NCI-H2196 treated with DMSO at 0.1 percent for 48 hours (cell line): ENCODE measurements around the gene CDC42.
"Not testable (repeated sequence)": the region's sequence is repeated elsewhere in the genome, so short reads cannot be mapped to it uniquely, and the experiment has no call there.

Experiments used
- DNase-seq: peaks from one replicate; lab custom pipeline; 2025; ENCODE audit not compliant: unreplicated experiment; lab: John Stamatoyannopoulos, UW

CDC42 gene

DNA sequence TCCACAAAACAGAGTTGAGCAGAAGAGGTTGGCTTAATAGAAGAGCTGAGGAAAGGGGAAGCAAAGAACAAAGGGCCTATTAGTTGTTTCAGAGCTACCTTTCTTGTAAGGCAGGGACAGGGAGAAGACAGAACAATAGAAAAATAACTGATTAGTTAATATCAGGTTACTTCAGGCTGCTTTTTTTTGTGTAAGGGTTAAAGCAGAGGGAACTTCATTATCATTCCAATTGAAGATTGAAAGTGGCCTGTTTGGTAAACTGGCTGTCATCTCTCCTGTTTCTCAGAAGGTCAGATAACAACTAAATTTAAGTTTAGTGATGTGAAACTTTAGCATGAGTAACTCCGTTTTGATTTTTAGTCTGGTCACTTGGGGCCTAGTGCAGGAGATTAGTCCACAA lies 22.3 kb downstream of the CDC42 start:
- no peak for DNase-seq

DNA sequence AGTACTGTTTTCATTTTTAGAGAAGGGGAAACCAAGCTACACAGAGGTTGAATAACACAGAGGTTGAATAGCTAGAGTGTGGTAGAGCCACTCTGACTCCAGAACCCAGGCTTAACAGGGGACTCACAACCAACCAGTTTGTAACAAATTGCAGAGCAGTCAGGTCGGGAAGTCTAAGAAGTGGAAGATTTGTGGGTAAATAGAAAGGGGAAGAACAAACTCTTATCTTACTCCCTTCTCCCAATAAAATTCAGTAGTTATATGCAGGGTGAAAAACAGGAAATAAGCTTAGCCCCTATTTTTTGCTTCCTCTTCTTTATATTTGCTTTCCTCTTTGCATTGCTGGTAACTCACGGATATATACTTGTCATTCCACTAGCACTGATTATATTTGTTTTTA lies 23.2 kb downstream of the CDC42 start:
- no peak for DNase-seq

DNA sequence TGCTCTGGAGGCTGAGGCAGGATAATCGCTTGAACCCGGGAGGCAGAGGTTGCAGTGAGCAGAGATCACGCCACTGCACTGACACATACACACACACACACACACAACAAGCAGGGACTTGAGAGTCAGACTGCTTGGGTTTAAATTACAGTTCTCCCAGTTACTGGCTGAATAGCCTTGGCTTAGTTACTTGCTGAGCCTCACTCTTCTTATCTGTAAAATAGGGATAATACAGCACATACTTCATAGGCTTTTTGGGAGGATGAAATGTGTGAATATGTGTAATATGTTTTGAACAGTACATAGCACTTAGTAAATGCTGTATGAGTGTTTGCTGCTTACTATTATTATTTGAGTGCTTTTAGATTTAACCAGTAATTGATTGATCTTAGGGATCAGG lies 23.8 kb downstream of the CDC42 start:
- DNase-seq, result no peak

DNA sequence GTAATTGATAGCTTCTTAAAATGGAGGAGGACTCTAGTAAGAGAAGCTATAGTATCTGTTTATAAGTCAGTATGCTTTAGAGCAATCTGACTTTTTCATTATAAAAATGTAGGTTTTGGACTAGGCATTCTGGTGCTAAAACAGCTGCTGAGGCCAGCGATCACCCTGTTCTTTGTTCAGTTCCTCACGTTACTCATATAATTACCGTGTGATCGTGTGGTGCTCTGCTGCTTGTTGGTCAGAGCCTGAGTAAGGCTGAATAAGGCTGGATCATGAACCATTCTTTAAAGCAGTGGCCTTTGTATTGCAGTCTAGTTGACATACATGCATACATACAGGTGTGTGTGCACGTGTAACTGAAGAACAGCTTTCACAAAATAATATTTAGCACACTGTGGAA lies 25.2 kb downstream of the CDC42 start:
- no peak for DNase-seq

DNA sequence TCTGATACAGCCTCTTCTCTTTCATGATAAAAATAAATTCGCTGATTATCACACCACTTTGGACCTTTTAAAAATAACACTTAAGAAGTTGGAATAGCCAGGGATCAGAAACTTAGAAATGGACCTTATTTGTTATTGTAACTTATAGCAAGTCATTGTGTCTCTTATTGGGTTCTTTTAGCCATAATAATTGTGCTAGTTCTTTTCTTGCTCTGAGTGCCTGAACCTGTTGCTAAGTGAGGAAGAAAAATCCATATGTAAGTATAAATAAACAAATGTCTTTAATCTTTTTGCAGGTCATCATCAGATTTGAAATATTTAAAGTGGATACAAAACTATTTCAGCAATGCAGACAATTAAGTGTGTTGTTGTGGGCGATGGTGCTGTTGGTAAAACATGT lies 25.6 kb downstream of the CDC42 start:
- no peak for DNase-seq

DNA sequence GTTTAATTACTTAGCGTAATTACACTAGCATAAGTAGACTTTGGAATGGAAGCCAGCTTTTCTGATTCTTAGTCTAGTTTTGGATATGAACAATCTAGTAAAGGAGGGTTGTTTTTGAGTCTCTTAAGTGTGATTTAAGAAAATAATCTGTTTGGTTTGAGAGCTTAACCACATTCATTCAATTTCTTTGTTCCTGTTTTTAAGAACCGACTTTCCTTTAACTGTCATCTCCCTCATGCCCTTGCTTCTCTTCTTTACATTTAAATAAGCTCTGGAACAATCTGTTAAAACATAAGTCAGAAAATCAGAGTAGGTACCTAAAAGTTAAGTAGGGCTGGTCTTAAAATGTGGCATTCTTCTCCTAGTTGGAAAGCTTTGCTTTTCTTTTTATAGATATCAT lies 27.7 kb downstream of the CDC42 start:
- no peak for DNase-seq

DNA sequence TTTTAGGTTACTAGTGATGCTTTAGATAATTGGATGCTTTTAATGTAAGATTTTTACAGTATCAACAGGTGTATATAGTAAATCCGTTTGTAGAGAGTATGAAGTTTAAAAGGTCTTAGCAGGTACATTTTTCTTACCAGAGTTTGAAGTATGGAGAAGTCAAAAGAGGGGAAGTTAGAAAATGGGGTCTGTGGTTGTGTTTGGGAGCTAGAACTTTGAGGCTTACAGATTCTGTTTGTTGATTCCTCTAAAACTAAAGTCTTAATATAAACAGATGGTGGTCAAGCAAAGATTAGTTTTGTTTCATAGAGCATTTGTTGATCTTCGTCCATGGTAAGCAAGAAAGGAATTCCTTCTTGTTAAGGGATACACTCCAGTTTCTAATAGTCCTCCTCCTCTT lies 35.8 kb downstream of the CDC42 start:
- DNase-seq, result no peak

DNA sequence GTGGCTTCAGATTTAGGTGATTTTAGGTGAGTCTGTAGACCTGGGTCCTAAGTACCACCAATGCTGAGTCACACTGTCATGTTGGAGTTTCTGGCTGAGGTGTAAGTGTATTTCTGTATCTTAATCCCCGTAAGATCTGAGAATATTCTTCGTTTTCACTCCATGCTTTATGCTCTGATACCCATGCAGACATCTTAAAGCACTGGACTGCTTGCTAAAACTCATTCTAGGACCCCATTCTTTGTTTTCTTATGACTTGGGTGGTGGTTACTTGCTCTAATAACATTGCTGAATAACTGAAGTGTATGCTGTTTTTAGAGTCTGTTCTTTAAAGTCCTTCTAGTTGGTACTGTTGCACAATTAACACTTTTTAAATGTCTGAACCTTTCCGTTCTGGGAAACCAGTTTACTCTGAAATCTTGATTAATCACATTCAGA lies 36.6 kb downstream of the CDC42 start:
- DNase-seq, result no peak

DNA sequence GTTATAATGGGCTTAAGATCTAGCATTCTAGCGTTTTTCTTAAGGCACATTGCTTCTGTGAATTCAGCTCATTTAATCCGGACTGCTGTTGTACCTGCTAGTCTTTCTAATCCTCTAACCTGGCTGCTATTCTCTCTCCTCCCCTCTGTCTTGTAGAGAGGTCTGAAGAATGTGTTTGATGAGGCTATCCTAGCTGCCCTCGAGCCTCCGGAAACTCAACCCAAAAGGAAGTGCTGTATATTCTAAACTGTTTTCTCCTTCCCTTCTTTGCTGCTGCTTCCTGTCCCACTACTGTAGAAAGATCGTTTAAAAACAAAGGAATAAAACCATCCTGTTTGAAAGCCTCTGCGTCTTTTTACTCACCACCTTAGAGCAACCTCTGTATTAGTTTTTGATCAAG lies 37.3 kb downstream of the CDC42 start:
- no peak for DNase-seq

DNA sequence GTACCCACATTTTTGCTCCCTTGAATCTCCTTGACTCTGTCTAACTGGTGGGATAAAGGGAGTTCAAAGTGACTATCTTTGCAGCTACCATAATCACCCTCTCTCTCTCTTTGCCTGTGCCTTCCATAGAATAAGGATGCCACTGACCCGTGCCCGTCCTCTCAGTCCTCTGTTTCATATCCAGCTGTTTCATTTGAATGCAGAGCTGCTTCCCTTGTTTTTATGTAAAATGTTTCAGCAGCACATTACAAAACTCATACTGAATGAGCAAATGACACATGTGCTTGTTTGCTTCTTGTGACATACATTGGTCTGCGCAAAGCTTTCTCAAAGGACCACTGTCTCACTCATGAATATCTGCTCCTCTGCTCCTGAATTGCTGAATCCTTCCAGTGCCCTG lies 38.4 kb downstream of the CDC42 start:
- no peak for DNase-seq

DNA sequence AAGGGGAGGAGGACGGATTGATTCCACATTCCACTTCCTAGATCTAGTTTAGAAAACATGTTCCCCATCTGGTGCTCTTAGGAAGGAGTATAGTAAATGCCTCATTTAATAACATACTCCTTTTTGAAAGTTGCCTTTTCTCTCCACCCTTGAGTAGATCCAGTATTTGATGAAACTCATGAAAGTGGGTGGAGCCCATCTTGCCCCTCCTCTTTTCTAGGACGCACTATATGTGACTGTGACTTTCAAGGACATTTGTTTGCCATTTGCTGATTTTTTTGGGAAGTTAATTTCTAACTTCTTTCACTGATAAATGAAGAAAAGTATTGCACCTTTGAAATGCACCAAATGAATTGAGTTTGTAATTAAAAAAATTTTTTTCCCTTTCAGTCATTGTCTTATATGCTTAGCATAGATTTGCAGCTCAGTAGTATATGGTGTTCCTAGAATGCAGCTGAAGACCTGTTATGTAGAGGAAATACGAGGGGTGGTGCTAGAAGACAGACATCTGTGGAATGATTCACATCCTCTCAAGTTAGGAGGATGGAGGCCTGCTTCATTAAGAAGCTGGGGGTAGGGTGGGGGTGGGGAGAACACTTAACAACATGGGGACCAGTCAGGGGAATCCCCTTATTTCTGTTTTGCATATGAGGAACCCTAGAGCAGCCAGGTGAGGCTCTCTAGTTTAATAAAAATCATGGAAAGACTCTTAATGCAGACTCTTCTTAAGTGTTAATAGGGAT lies 39.7 kb downstream of the CDC42 start:
- DNase-seq, result not testable (repeated sequence)

DNA sequence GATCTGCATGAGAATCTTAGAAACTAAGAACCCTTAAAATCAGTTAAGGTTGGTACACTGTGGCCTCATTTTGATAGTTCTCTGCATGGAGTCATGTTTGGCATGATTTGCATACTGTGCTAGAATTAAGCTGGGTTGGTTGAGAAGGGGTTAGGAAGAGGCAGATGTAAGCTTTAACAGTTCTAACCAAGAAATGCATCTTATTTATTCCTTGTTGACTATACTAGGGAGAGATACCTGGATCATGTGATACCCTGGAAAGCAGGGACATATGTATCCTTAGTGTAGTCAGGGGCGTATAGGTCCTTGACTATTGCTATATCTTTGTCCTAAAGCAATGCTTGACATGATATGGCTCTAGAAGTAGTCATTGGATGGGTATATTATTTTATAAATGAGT lies 41.0 kb downstream of the CDC42 start:
- no peak for DNase-seq

DNA sequence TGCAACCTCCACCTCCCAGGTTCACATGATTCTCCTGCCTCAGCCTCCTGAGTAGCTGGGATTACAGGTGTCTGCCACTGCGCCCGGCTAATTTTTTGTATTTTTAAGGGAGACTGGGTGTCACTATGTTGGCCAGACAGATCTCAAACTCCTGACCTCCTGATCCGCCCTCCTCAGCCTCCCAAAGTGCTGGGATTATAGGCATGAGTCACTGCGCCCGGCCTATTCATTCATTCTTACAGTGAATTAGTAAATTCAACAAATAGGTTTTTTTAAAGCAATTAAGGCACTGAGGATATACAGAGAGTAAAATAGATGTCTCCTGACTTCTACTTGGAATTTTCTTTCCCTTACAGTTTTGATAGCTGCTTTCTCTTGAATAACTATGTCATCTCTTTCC lies 43.5 kb downstream of the CDC42 start:
- no peak for DNase-seq

DNA sequence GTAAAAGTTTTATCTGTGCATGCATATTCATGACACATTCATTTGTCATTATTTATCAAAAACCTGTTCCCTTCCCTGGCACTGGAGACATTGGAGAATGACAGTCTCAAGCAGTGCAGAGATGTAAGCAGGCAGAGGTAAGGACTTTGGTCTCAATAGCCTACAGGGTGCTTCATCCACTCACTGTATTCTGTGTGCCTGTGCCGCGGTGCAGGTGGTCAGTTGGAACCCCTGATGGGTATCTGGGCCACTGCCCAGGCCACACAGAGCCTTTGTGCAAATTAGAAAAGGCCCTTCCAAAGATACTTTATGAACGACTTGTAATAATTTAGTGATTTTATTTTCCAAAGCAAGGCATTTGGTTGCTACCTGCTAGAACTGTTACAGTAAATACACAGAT lies 44.0 kb downstream of the CDC42 start:
- no peak for DNase-seq

DNA sequence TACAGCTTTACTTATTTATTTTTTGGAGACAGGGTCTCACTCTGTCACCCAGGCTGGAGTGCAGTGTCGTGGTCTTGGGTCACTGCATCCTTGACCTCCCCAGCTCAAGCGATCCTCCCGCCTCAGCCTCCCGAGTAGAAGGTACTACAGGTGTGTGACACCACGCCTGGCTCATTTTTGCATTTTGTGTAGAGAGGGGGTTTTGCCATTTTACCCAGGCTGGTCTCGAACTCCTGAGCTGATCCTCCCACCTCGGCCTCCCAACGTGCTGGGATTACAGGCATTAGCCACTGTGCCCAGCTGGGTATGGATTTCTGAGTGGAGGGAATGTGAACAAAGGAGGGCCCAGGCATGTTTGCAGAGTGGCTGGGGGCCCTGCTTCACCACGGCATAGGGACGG lies 46.2 kb downstream of the CDC42 start:
- DNase-seq, result no peak

DNA sequence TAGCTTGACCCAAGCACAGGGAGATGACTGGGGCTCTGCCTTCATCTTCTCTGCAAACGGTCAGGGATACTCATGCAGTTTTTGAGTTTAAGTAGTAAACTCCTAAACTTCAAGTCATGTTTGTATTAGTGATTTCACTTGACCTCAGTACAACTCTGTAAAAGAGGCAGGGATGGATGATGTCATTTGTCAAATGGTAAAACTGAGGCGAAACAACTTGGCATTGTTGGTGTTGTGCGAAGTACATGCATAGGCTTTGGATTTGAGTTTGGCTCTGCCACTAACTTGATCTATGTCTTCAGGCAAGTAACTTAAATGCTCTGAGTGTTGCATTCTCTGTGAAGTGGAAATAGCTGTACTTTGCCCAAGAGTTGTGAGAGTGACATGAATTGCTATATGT lies 47.7 kb downstream of the CDC42 start:
- no peak for DNase-seq

DNA sequence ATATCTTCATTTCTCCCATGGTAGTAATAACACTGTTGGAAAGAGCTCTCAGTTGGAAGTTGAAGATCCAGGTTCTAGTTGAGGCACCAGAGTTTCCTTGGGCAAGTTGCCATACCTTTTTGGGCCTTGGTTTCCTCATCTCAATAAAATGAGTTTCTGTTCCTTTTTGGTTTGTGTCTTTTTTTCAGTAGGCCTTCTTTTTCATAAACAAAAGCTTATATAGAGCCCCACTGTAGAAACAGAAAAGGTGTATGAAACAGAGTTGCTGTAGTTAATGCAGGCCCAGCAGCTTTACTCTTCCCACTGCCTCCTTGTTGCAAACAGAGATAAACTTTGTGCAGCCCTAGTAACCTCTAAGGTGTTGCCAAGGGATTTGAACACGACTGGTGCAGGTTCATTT lies 48.7 kb downstream of the CDC42 start:
- DNase-seq, result no peak

DNA sequence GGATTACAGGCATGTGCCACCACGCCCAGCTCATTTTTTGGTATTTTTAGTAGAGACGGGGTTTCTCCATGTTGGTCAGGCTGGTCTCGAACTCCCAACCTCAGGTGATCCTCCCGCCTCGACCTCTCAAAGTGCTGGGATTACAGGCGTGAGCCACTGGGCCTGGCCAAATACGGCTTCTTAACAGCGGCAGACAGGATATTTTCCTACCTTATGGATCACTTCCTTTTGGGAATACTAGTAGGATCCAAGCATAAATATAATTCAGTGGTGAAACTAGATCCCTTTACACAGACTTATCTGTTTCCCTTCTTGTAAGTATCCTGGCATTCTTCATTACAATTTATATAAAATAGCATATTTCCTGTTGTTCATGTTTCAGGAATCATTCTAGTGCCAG lies 49.5 kb downstream of the CDC42 start:
- no peak for DNase-seq

DNA sequence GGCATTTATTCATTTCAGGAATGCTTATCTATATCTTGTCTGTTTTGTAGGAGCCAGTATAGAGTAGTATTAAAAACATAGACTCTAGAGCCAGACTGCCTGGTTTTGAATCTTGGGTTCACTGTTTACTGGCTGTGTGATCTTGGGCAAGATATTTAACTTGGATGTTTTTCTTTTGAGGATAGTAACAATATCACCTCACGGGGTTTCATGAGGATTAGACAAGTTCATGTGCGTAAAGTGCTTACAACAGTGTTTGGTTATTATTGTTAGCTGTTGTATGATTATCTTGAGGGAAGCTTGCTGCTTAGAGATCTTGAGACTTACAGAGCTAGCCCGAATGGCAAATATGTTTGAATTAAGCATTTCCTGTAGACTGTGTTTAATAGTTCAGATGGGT lies 50.2 kb downstream of the CDC42 start:
- no peak for DNase-seq

DNA sequence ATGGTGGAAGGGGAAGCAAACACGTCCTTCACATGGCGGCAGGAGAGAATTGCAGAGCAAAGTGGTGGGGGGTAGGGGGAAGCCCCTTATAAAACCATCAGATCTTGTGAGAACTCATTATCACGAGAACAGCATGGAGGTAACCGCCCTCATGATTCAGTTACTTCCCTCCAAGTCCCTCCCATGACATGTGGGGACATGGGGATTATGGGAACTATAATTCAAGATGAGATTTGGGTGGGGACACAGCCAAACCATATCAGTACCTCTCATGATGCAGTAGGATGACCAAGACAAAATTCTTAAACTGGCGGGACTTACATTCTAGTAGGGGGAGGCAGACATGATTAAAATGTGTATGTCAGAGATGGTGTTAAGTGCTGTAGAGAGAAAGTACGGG lies 51.6 kb downstream of the CDC42 start:
- no peak for DNase-seq

DNA sequence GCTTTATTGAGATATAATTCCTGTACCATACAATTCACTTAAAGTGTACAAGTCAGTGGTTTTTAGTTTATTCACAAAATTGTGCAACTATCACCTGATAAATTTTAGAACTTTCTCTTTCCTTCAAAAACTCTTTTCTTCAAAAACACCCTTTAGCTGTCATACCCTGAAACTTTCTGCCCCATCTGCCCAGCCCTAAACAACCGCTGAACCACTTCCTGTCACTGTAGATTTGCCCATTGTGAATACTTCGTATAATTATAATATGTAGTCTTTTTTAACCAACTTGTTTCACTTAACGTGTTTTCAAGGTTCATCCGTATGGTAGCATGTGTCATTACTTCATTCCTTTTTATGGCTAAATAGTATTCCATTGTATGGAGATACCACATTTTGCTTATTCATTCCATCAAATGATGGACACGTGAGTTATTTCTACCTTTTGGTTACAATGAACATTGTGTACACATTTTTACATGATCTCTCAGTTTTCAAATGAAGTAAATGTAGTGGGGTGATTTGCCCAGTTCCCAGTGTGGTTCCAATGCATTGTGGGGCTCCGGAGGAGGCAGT lies 52.4 kb downstream of the CDC42 start:
- no peak for DNase-seq

DNA sequence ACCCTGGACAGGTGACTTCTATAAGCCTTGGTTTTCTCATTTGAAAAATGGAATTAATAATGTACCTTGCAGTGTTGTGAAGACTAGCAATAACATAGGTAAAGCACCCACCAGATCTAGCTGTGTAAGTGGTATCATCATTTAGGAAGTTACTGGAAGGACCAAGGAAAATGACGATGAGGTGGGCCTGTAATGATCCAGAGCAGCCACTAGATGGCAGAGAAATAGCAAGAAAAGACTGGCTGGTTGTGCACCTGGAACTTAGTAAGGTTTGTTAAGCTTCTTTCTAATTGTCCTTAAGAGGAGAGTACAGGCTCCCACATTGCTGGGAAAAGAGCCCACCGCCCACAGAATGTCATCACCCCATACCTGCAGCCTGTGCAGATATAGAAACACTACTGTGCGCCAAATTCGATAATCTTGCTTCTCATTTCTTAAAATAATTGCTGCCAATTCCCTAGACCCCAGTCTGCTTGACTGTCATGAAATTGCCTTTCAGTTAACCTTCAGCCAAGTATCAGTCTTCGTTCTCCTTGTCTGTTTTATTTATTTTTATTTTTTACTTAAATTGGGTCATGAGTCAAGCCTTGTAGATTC lies 53.2 kb downstream of the CDC42 start:
- peak; percentile 46 for DNase-seq

DNA sequence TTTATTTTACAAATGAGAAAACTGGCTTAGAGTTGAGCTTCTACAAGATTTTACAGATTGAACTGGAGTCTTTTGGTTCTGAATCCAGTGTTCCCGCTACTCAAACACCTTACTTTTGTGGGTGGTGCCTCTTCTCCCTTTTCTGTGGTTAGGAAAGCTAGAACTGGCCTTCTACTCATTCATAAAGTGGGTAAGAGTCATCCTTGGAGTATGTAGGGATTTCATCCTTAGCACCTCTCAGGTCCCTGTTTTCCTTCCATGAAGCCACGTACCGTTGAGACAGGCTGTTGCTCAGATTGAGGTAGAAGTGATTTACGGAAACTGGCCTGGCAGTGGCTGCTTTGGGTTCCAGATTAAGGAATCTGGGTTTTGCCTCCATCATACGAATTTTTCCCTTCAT lies 54.6 kb downstream of the CDC42 start:
- no peak for DNase-seq
